Measurements from ENCODE around the gene JAKMIP1.

- TF ChIP-seq CTCF (conservative IDR thresholded peaks at IDR 0.05; ENCODE audit: low read length) (no peak), EZH2phosphoT487 (IDR thresholded peaks at IDR 0.05; ENCODE audit: borderline replicate concordance, low read depth, low read length) (no peak)
Observed at GRCh38 chr4:5991405-5991804, 208.9 kb downstream of the JAKMIP1 start.

All from OCI-LY7 (cell line).